SH-SY5Y (cell line): ENCODE results near the gene MBNL1.

ENCODE experiments used
- GATA2 ChIP-seq: IDR thresholded peaks from 2 replicates; pipeline ENCODE4 v1.6.1; 2011; ENCODE audit warnings: mild to moderate bottlenecking, low read depth, low read length
- GATA3 ChIP-seq: IDR thresholded peaks from 2 replicates; pipeline ENCODE4 v1.6.1; 2011; ENCODE audit warnings: low read depth, mild to moderate bottlenecking, low read length, moderate library complexity

Gene MBNL1, protein sequence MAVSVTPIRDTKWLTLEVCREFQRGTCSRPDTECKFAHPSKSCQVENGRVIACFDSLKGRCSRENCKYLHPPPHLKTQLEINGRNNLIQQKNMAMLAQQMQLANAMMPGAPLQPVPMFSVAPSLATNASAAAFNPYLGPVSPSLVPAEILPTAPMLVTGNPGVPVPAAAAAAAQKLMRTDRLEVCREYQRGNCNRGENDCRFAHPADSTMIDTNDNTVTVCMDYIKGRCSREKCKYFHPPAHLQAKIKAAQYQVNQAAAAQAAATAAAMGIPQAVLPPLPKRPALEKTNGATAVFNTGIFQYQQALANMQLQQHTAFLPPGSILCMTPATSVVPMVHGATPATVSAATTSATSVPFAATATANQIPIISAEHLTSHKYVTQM

DNA sequence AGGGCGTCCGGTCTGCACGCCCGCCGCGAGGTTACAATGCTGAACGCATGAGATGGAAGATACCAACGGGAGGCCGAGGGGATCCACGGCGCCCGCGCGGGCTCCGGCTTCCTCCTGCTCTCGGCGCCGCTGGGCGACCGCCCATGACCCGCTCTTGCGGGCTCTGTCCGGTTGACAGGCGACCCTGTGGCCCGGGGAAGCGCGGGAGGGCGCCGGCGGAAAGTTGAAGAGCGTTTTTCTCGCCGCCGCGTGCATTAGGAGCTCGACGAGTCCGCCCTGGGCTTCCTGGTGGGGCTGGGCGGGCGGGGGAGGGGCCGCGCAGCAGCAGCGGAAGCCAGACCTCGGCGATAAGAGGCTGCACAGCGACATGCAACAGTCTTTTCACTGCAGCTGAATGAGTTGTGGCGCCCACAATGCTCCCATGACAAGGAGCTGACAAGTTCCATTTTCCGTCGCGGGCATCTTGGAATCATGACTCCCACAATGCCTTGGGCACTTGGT, at the start of gene MBNL1:
Gene MBNL1 (plus strand): TSS at position 375 of the 501 bp plus-strand sequence. CDS start 31,265 bp downstream, outside the sequence.
- TF ChIP-seq GATA3, result no peak
- TF ChIP-seq GATA2, result peak; percentile 34; the same call in 1 of the 2 replicates

DNA sequence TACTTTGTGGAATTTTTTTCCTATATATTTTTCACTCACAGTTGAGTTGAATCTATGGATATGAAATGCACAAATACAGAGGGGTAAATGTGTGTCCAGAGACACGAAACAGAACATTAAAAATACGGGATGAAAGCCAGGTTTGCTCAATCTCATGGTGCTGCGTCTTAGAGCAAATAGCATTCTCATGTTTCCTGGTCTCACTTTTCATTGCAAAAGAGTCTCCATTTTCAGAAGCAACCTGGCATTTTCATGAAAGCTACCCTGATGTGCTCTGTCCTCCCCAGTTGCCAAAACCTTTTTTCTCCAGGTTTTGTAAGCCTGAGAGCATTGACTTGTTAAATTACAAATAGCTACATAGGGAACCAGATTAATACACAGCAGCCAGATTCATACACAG, 49.5 kb upstream of the MBNL1 start:
- TF ChIP-seq GATA3, result no peak
- TF ChIP-seq GATA2, result no peak

DNA sequence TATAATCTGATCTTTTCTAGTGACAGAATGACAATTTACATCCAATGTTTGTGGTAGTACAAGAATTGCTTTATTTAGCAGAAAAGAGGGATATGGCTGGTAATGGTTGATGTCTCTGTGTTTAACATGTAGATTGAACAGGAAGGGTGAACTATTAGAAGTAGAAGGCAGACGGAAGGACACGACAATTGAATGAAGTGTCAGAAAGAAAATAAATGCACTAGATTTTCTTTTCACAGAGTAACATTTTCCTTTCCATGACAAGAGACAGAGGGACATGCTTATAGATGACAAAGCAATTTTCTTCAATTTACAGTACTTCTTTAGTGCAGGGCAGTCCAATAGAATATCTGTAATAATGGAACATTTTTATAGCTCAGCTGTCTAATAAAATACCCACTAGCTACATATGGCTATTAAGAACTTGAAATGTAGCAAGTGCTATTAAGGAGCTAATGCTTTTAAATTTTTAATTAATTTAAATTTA, 48.9 kb upstream of the MBNL1 start:
- TF ChIP-seq GATA2 (no peak), GATA3 (no peak)

DNA sequence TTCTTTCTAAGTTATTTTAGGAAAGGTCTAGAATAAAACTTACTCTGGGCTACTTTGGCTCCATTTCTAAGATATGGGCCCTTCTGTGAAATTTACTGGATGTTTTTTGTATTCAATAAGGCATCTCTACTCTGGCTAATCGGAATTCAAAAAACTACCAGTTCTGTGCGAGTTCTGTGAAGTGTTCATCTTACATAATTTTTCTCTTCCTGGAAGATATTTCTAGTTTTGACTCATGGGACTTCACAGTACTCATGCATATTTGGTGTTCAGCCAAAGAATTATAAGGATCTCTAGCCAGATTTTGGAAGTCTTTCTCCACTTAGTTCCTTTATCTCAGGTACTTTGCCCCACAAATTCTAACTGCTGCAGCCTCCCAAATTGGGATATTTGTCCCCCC, 46.4 kb upstream of the MBNL1 start:
- TF ChIP-seq GATA2 (no peak), GATA3 (no peak)

DNA sequence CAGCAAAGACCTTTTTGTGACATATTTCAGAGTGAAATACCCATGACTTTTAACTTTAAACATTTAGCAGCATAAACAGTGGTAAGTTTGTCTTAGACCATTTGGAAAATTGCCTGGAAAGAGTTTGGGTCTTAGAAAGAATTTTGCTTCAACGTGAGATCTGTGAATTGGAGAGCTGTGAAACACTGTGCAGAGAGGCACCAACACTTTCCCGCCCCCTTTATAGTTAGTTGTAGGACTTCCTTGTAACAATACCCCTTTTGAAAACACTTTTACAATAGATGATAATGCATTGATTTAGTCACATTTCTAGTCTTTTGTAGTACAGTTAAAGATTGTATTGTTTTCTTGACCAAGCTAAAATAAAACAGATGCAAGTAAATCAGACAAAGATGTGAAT, 43.5 kb upstream of the MBNL1 start:
- TF ChIP-seq GATA3, result no peak
- TF ChIP-seq GATA2, result no peak

DNA sequence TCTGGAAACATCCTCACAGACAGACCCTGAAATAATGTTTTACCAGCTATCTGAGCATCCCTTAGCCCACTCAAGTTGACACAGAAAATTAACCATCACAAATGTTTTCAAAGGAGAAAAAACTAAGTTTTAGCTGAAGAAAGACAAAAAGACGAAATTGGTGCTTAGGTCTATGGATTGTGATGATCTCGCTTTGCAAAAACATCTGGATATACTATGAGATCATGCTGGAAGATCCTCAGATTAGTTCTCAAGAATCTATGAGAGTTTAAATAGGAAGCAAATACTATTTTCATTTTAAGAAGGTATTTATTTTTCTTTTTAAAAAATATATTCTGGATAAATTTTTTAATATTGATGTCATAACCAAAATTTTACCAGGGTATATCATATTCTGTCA, 42.6 kb upstream of the MBNL1 start:
- TF ChIP-seq GATA3 (no peak), GATA2 (no peak)

DNA sequence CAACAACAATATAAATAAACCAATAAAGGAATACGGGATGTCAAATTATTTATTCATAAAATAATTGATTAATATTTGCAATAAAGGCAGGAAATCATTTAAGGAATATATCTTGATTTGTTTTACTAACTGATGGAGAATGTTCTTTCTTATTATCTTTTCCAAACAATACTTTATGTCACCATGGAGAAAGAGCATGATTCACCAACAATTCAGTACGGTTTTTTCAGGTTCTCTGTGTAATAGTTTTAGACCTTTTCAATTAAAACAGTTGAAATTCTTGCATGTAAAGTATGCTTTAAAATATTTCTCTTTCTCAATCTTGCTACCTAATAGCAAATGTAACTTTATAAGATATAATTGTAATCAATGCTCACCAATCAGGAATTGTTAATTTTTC, 41.7 kb upstream of the MBNL1 start:
- TF ChIP-seq GATA2, result no peak
- no peak for TF ChIP-seq GATA3

DNA sequence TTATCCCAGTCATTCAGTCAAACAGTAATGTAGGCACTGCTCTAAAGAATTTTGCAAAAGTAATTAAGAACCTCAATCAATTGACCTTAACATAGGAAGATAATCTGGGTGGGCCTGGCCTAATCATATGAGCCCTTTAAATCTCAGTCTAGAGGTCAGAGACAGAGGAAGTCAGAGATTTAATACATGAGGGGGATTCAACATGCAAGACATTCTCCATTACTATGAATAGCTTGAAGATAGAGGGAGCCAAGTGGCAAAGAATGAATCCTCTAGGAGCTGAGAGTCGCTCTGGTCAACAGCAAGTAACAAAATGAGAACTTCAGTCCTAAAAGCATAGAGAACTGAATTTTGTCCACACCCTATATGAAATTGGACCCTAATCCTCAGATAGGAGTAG, 39.0 kb upstream of the MBNL1 start:
- no peak for TF ChIP-seq GATA3
- TF ChIP-seq GATA2, result no peak

DNA sequence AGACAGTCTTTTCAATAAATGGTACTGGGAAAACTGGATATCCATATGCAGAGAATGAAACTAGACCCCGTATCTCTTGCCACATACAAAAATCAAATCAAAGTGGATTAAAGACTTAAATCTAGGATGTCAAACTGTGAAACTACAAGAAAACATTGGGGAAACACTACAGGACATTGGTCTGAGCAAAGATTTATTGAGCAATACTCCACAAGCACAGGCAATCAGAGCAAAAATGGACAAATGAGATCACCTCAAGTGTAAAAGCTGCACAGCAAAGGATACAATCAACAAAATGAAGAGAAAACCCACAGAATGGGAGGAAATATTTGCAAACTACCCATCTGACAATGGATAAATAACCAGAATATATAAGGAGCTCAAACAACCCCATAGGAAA, 38.4 kb upstream of the MBNL1 start:
- TF ChIP-seq GATA2 (no peak), GATA3 (no peak)

DNA sequence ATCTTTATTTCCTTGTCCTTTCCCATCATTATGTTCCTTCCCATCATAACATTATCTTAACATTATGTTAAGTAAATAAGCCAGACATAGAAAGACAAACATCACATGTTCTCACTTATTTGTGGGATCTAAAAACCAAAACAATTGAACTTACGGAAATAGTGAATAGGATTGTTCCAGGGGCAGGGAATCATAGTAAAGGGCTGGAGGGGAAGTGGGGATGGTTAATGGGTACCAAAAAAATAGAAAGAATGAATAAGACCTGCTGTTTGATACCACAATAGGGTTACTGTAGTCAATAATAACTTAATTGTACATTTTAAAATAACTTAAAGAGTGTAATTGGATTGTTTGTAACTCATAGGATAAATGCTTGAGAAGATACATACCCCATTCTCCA, 36.7 kb upstream of the MBNL1 start:
- TF ChIP-seq GATA2 (no peak), GATA3 (no peak)

DNA sequence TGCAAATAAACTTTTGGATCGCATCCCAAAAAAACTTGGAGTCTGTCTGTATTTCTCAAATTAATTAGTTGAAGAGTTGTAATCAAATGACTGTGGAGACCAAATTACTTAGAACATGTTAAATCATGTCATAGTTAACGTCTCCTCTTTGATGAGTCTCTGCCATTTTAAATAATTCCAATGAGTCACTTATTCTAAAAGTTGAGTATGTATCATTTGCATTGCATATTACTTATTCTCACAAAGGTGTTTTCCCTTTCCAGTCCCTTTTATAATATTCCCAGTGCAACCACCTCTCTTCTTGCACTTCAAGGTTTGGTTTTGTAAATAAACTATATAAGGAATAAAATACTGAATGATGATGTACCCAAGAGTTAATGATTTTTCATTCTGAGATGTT, 36.0 kb upstream of the MBNL1 start:
- TF ChIP-seq GATA3 (no peak), GATA2 (no peak)

DNA sequence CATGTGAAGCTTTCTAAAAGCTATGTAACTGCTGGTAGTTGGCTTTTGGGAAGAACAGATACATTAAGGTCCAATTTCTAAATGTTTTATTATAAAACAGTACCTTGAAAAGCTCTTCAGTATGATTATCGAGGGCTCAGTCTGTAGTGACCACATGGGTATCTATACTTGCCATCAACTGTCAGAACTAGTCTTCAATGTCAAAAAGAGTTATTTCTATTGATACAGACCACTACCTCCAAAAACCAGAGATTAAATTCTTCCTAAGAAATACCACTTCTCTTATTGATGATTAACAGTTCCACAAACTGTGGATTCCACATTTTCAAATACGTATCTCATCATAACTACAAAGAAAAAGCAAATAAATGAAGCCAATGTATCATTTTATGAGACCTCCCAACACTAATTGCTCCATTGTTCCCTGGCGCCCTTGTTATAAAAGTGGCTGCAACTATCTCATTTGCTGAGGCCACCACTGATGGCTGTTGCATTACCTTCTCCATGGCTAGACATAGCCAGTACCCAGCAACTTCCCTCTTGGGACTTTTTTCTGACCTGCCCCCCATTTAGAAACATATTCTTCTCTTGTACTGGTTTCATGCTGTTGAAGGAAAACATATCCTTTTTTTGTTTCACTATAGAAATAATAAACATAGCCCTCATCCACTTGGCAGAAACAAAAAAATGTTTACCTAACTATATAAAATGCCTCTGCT, 33.9 kb upstream of the MBNL1 start:
- TF ChIP-seq GATA2 (no peak), GATA3 (no peak)

DNA sequence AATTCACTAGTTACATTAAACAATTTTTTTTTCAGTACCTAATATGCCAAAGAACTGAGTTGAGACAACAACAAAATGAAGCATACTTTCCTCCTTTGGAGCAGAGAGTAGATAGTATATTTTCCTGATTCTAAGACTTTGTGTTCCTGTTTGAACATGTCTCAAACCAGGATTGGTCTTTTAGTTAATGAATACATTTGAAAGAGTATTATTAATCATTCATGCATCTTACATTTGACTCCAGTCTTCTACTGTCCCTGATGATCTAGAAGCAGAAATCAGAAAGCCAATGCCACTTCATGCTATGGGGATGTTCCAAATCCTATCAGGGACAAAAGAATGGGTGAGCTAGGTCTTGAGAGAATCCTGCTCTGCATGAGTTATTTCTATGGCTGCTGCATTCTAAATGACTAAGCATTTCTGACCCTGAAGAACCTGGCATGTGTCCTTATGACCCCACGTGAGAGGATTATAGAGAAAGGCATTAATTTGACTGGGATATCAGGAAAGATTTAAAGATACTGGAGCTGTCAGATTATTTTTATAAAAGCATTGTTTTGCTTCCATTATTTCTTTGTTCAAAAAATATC, 32.9 kb upstream of the MBNL1 start:
- TF ChIP-seq GATA2 (no peak), GATA3 (no peak)

DNA sequence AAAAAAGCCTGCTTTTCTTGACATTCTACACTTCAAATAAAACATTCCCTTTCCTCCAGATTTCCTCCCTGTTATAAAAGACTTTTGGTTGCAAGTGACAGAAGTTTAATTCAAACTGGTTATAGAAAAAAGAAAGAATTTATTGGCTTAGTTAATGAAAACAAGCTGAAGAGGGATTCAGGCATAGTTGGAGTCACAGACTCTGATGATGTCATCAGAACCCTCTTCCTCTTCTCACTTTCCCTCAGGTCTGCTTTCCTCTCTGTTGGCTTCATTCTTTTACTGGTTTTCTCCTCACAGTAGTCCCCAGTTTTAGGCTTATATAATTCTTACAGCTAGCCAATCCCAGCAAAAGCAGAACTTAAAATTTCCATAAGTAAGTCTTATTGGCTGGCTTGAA, 32.0 kb upstream of the MBNL1 start:
- TF ChIP-seq GATA2, result no peak
- no peak for TF ChIP-seq GATA3
